HG03196 (cell line): ENCODE data around the gene CIZ1.
"Not testable (repeated sequence)": the region's sequence is repeated elsewhere in the genome, so short reads cannot be mapped to it uniquely, and the experiment has no call there.

ENCODE experiments used
- ATAC-seq: cut with Tn5 transposase; IDR thresholded peaks from one replicate; pipeline ENCODE4 v1.9.1; 2021; ENCODE audit not compliant: unreplicated experiment

CIZ1 gene

GRCh38 chr9:128192601-128193371 lies 1.4 kb upstream of the CIZ1 start:
- ATAC-seq: no peak

GRCh38 chr9:128190516-128191405 lies 611 bp downstream of the CIZ1 start:
- peak; percentile 14 for ATAC-seq

GRCh38 chr9:128190013-128190412 lies 1.4 kb downstream of the CIZ1 start:
- ATAC-seq: no peak

GRCh38 chr9:128188209-128188608 lies 3.2 kb downstream of the CIZ1 start:
- ATAC-seq: no peak

GRCh38 chr9:128187361-128187760 lies 4.0 kb downstream of the CIZ1 start:
- ATAC-seq: no peak

- no peak for ATAC-seq
Observed at GRCh38 chr9:128185979-128186965, 5.1 kb downstream of the CIZ1 start.

- ATAC-seq: no peak
Observed at GRCh38 chr9:128182893-128183588, 8.3 kb downstream of the CIZ1 start.

GRCh38 chr9:128181480-128181879 lies 9.9 kb downstream of the CIZ1 start:
- not testable (repeated sequence) for ATAC-seq

- ATAC-seq: no peak
Observed at GRCh38 chr9:128180447-128180846, 10.9 kb downstream of the CIZ1 start.

- ATAC-seq: no peak
Observed at GRCh38 chr9:128180001-128180400, 11.4 kb downstream of the CIZ1 start.

GRCh38 chr9:128178806-128179431 lies 12.5 kb downstream of the CIZ1 start:
- ATAC-seq: no peak

GRCh38 chr9:128175726-128176125 lies 15.6 kb downstream of the CIZ1 start:
- no peak for ATAC-seq

- ATAC-seq: no peak
Observed at GRCh38 chr9:128175102-128175563, 16.2 kb downstream of the CIZ1 start.

GRCh38 chr9:128174062-128174461 lies 17.3 kb downstream of the CIZ1 start:
- no peak for ATAC-seq

- no peak for ATAC-seq
Observed at GRCh38 chr9:128169925-128170324, 21.4 kb downstream of the CIZ1 start.

GRCh38 chr9:128169492-128169891 lies 21.9 kb downstream of the CIZ1 start:
- ATAC-seq: no peak

- ATAC-seq: no peak
Observed at GRCh38 chr9:128168731-128169308, 22.6 kb downstream of the CIZ1 start.

- ATAC-seq: no peak
Observed at GRCh38 chr9:128167209-128167608, 24.2 kb downstream of the CIZ1 start.

GRCh38 chr9:128166169-128166568 lies 25.2 kb downstream of the CIZ1 start:
- no peak for ATAC-seq
